GM23248 (cell line): ENCODE results near the gene MTHFD1L. TPM values are rescaled to one million over a fixed set of nuclear protein-coding genes. Genes with fewer than 3 reads are reported as not detected.

Experiments used
- DNase-seq: peaks from one replicate; pipeline ENCODE4 v3.0.0-alpha.2; 2015
- H2AFZ ChIP-seq: fragments of 200-600 bp; sonication (generic); 2 replicates; pipeline ENCODE4 v1.6.1; 2016; ENCODE audit warnings: antibody characterized with exemption
- H3F3A ChIP-seq: fragments of 200-600 bp; sonication (generic); 2 replicates; pipeline ENCODE4 v1.6.1; 2016; ENCODE audit warnings: mild to moderate bottlenecking, antibody characterized with exemption, mixed run types; ENCODE audit not compliant: insufficient read depth
- H3K27ac ChIP-seq: fragments of 200-600 bp; sonication (generic); 2 replicates; pipeline ENCODE4 v1.5.1; 2016; ENCODE audit warnings: mild to moderate bottlenecking
- H3K27me3 ChIP-seq: fragments of 200-600 bp; sonication (generic); replicated peaks from 2 replicates; pipeline ENCODE4 v1.6.1; 2016; ENCODE audit warnings: mild to moderate bottlenecking; ENCODE audit not compliant: insufficient read depth
- H3K36me3 ChIP-seq: fragments of 200-600 bp; sonication (generic); 2 replicates; pipeline ENCODE4 v1.6.1; 2016; ENCODE audit warnings: low read depth, mild to moderate bottlenecking
- H3K4me1 ChIP-seq: fragments of 200-600 bp; sonication (generic); 2 replicates; pipeline ENCODE4 v1.6.1; 2016; ENCODE audit warnings: mild to moderate bottlenecking; ENCODE audit not compliant: insufficient read depth
- H3K4me2 ChIP-seq: fragments of 200-600 bp; sonication (generic); one replicate; pipeline ENCODE4 v1.6.1; 2016; ENCODE audit warnings: mild to moderate bottlenecking; ENCODE audit not compliant: unreplicated experiment
- H3K4me3 ChIP-seq: fragments of 200-600 bp; sonication (generic); 2 replicates; pipeline ENCODE4 v1.5.1; 2016; ENCODE audit warnings: mild to moderate bottlenecking
- H3K79me2 ChIP-seq: fragments of 200-600 bp; sonication (generic); 2 replicates; pipeline ENCODE4 v1.6.1; 2016; ENCODE audit warnings: mild to moderate bottlenecking; ENCODE audit not compliant: insufficient read depth
- H3K9ac ChIP-seq: fragments of 200-600 bp; sonication (generic); 2 replicates; pipeline ENCODE4 v1.6.1; 2016; ENCODE audit warnings: mild to moderate bottlenecking
- H3K9me2 ChIP-seq: fragments of 200-600 bp; sonication (generic); 2 replicates; pipeline ENCODE4 v1.6.1; 2016; ENCODE audit warnings: mixed run types, mild to moderate bottlenecking, moderate library complexity; ENCODE audit not compliant: insufficient read depth
- H3K9me3 ChIP-seq: fragments of 200-600 bp; sonication (generic); one replicate; pipeline ENCODE4 v1.6.1; 2017; ENCODE audit warnings: low read depth
- H4K20me1 ChIP-seq: fragments of 200-600 bp; sonication (generic); 2 replicates; pipeline ENCODE4 v1.6.0; 2016; ENCODE audit not compliant: insufficient read depth
- EZH2 ChIP-seq: fragments of 200-600 bp; sonication (generic); IDR thresholded peaks from 2 replicates; pipeline ENCODE4 v1.6.1; 2018; ENCODE audit warnings: antibody characterized with exemption, mild to moderate bottlenecking; ENCODE audit not compliant: insufficient read depth, poor library complexity, severe bottlenecking
- EZH2phosphoT487 ChIP-seq: fragments of 200-600 bp; sonication (generic); IDR thresholded peaks from 2 replicates; pipeline ENCODE4 v1.6.1; 2018; ENCODE audit warnings: antibody characterized with exemption, moderate library complexity, mild to moderate bottlenecking, low read depth; ENCODE audit not compliant: insufficient read depth
- WGBS, 2 experiments: methylation state at CpG; one replicate each; pipeline ENCODE4 v1.1.6; 2015 to 2017; ENCODE audit warnings: low lambda C conversion rate in 2 of 2, low coverage in 1 of 2; ENCODE audit errors: missing lambda C conversion rate in 2 of 2; 5-methylcytosine and 5-hydroxymethylcytosine counted together
- in situ Hi-C: fragments of 300-500 bp; cut with MboI; formaldehyde crosslinking; loops from 2 replicates; pipeline ENCODE4 v1.15.0; 2020
- polyA plus RNA-seq: library from polyadenylated mRNA; unstranded; fragments of >200 nt; fragmentation: Nextera tagmentation; extraction: Ambion mirVana; gene quantifications from 2 replicates; pipeline ENCODE4 v1.2.1, GENCODE V29; 2016
- total RNA-seq: library from RNA; depleted of rRNA; stranded (reverse); fragments of >200 nt; shearing (Covaris generic); gene quantifications from 2 replicates; pipeline ENCODE4 v1.2.3, GENCODE V29; 2014

Gene MTHFD1L
- total and polyA plus RNA-seq, 2 experiments from 2014 or later: 57.6 to 99.6 TPM

- no peaks in the 10 kb centered on the region for H3K9me2 ChIP-seq
- H3K9ac ChIP-seq: no peak overlapping the region
- H3K4me2 ChIP-seq: no peak overlapping the region
- no peaks in the 10 kb centered on the region for H3K36me3 ChIP-seq
- TF ChIP-seq EZH2 (no peak), EZH2phosphoT487 (no peak)
- no peaks in the 10 kb centered on the region for H3F3A ChIP-seq
- H3K9me3 ChIP-seq: no peaks in the 10 kb centered on the region
- no peak for DNase-seq
- no peaks in the 10 kb centered on the region for H4K20me1 ChIP-seq
- in situ Hi-C loops: no loop called here
- no peak overlapping the region for H2AFZ ChIP-seq
- H3K4me3 ChIP-seq: no peak overlapping the region
- no peaks in the 10 kb centered on the region for H3K27me3 ChIP-seq
- H3K79me2 ChIP-seq: no peaks in the 10 kb centered on the region
- no peak overlapping the region for H3K27ac ChIP-seq
- H3K4me1 ChIP-seq: no peaks in the 10 kb centered on the region
- 93 to 99% methylated on average over 3 of the region's 3 CpGs for WGBS, 2 experiments
Measured at GRCh38 chr6:151131324-151132007, 266.0 kb downstream of the MTHFD1L start.

DNA sequence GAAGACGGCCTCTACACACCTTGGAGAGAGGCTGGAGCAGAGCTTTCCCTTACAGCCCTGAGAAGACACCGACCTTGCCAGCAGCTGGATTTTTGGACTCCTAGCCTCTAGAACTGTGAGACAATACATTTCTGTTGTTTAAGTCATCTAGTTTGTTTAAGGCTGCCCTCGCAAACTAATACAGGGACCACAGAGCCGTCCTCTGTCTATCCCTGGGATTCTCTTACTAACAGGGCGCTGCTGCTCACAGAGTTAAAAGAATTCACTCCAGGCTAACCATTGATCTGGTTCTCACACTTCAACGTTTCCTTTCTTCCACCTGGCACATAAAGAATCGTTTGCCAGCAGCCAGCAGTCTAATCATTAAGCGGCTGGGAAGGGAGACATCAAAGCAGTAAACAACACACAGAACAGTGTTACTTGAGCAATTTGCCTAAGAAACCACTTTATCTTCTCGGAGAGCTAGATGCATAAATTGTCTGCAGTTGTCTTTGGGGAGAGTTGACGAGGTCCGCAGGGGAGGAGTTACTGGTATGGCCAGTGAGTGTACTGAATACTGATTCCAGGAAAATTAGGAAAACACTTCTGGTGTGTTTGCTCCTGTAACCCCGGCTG lies 270.7 kb downstream of the MTHFD1L start:
- WGBS, 2 experiments: 25% methylated on average over 12 of the region's 12 CpGs
- TF ChIP-seq EZH2: no peak
- TF ChIP-seq EZH2phosphoT487: no peak
- no peaks in the 10 kb centered on the region for H3K9me3 ChIP-seq

DNA sequence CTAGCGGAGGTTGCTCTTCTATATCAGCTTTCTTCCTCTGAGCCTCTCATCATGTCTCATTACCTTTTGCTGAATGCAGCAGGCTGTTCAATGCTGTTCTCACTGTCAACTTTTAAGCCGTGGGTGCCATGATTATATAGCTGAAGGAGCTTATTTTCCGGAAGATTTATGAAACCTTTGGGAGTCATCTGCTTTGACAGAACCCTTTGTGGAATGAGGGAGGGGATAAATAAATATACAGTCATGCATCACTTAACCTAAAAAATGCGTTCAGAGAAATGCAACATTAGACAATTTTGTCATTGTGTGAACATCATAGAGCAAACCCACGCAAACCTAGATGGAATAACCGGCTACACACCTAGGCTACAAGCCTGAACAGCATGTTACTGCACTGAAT lies 272.0 kb downstream of the MTHFD1L start:
- Histone ChIP-seq H3F3A (no peaks in the 10 kb centered on the region), H3K27me3 (no peaks in the 10 kb centered on the region), H3K9ac (no peak overlapping the region), H4K20me1 (no peaks in the 10 kb centered on the region), H3K9me2 (no peaks in the 10 kb centered on the region), H2AFZ (no peak overlapping the region), H3K36me3 (no peaks in the 10 kb centered on the region), H3K79me2 (no peaks in the 10 kb centered on the region), H3K4me3 (no peak overlapping the region), H3K4me1 (no peaks in the 10 kb centered on the region), H3K9me3 (no peaks in the 10 kb centered on the region), H3K4me2 (no peak overlapping the region), H3K27ac (no peak overlapping the region)
- 88 to 91% methylated on average over 6 of the region's 6 CpGs for WGBS, 2 experiments
- DNase-seq: no peak
- in situ Hi-C loops: no loop called here
- no peak for TF ChIP-seq EZH2
- no peak for TF ChIP-seq EZH2phosphoT487

More for the DNA sequence above, 270.7 kb downstream of the MTHFD1L start:
- Histone ChIP-seq H3K79me2 (no peaks in the 10 kb centered on the region), H3K36me3 (no peaks in the 10 kb centered on the region), H3K4me1 (no peaks in the 10 kb centered on the region), H3F3A (no peaks in the 10 kb centered on the region), H3K27me3 (no peaks in the 10 kb centered on the region), H3K9ac (no peak overlapping the region), H3K4me3 (0 out of 2 replicates have a peak overlapping the region, but pooled peaks have one; percentile 27), H3K4me2 (no peak overlapping the region), H3K27ac (no peak overlapping the region), H2AFZ (peak overlapping the region; percentile 58), H3K9me2 (no peaks in the 10 kb centered on the region), H4K20me1 (no peaks in the 10 kb centered on the region)
- in situ Hi-C loops: no loop called here
- peak; percentile 35 for DNase-seq

- Histone ChIP-seq H3K4me3 (no peak overlapping the region), H3K4me1 (no peaks in the 10 kb centered on the region), H3K27ac (no peak overlapping the region), H3K9ac (no peak overlapping the region), H4K20me1 (no peaks in the 10 kb centered on the region), H2AFZ (no peak overlapping the region), H3K9me3 (no peaks in the 10 kb centered on the region), H3K79me2 (no peaks in the 10 kb centered on the region), H3K4me2 (no peak overlapping the region), H3K9me2 (no peaks in the 10 kb centered on the region), H3K27me3 (no peaks in the 10 kb centered on the region), H3F3A (no peaks in the 10 kb centered on the region), H3K36me3 (no peaks in the 10 kb centered on the region)
- TF ChIP-seq EZH2phosphoT487 (no peak), EZH2 (no peak)
- DNase-seq: no peak
- in situ Hi-C loops: no loop called here
- WGBS, 2 experiments: 68 to 76% methylated on average over 11 of the region's 11 CpGs
Measured at GRCh38 chr6:151139524-151139923, 274.0 kb downstream of the MTHFD1L start.
